ENCODE data around the gene RBFOX2. TPM values are rescaled to one million over a fixed set of nuclear protein-coding genes. Genes with fewer than 3 reads are reported as not detected.

The RBFOX2 gene
- polyA plus RNA-seq, 1 experiment: 222 TPM

GRCh38 chr22:35956850-35957249 is 71.8 kb downstream of the RBFOX2 start:
- ChIA-PET CTCF (interaction anchor here (1.1 to 2.6 kb wide), 3 partner anchors 11 to 109 kb away, joined by 5 to 9 read pairs (median 6); no protein-coding TSS in a partner anchor), POLR2A (no interaction called here)
- Histone ChIP-seq H3K27me3 (ENCODE audit: control insufficient read depth, insufficient read depth, low read length) (no peaks in the 10 kb centered on the region), H3K4me3 (ENCODE audit: low read depth, low read length) (no peak overlapping the region), H3K36me3 (ENCODE audit: control insufficient read depth, insufficient read depth, low read length) (no peaks in the 10 kb centered on the region)
- no peak for TF ChIP-seq CTCF (IDR thresholded peaks at IDR 0.05; ENCODE audit: insufficient read depth, low read depth, low read length)
- DNase-seq (ENCODE audit: low read depth): no peak

GRCh38 chr22:35955546-35955945 is 73.1 kb downstream of the RBFOX2 start:
- Histone ChIP-seq H3K27me3 (ENCODE audit: control insufficient read depth, insufficient read depth, low read length) (no peaks in the 10 kb centered on the region), H3K36me3 (ENCODE audit: control insufficient read depth, insufficient read depth, low read length) (no peaks in the 10 kb centered on the region), H3K4me3 (ENCODE audit: low read depth, low read length) (no peak overlapping the region)
- no peak for DNase-seq (ENCODE audit: low read depth)
- TF ChIP-seq CTCF (IDR thresholded peaks at IDR 0.05; ENCODE audit: insufficient read depth, low read depth, low read length): no peak
- ChIA-PET POLR2A (no interaction called here), CTCF (interaction anchor here (0.6 to 2.6 kb wide), 2 partner anchors 25 to 482 kb away, joined by 5 to 6 read pairs; no protein-coding TSS in a partner anchor)

GRCh38 chr22:35952576-35952975 is 76.0 kb downstream of the RBFOX2 start:
- no peak for DNase-seq (ENCODE audit: low read depth)
- TF ChIP-seq CTCF (IDR thresholded peaks at IDR 0.05; ENCODE audit: insufficient read depth, low read depth, low read length): no peak
- H3K36me3 ChIP-seq (ENCODE audit: control insufficient read depth, insufficient read depth, low read length): no peaks in the 10 kb centered on the region
- POLR2A ChIA-PET: no interaction called here
- H3K4me3 ChIP-seq (ENCODE audit: low read depth, low read length): no peak overlapping the region
- CTCF ChIA-PET: interaction anchor here (0.9 to 3.8 kb wide), 3 partner anchors 9 to 113 kb away, joined by 3 to 27 read pairs (median 5); no protein-coding TSS in a partner anchor
- H3K27me3 ChIP-seq (ENCODE audit: control insufficient read depth, insufficient read depth, low read length): no peaks in the 10 kb centered on the region

- CTCF ChIA-PET: interaction anchor here (1.2 kb wide), 1 partner anchor 115 kb away, joined by 4 read pairs; no protein-coding TSS in a partner anchor
- DNase-seq (ENCODE audit: low read depth): no peak
- Histone ChIP-seq H3K27me3 (ENCODE audit: control insufficient read depth, insufficient read depth, low read length) (no peaks in the 10 kb centered on the region), H3K36me3 (ENCODE audit: control insufficient read depth, insufficient read depth, low read length) (no peaks in the 10 kb centered on the region), H3K4me3 (ENCODE audit: low read depth, low read length) (no peak overlapping the region)
- POLR2A ChIA-PET: no interaction called here
- TF ChIP-seq CTCF (IDR thresholded peaks at IDR 0.05; ENCODE audit: insufficient read depth, low read depth, low read length): no peak
Measured at GRCh38 chr22:35950262-35950661, 78.4 kb downstream of the RBFOX2 start.

- Histone ChIP-seq H3K4me3 (ENCODE audit: low read depth, low read length) (no peak overlapping the region), H3K36me3 (ENCODE audit: control insufficient read depth, insufficient read depth, low read length) (no peaks in the 10 kb centered on the region), H3K27me3 (ENCODE audit: control insufficient read depth, insufficient read depth, low read length) (no peaks in the 10 kb centered on the region)
- CTCF ChIA-PET: no interaction called here
- TF ChIP-seq CTCF (IDR thresholded peaks at IDR 0.05; ENCODE audit: insufficient read depth, low read depth, low read length): no peak
- DNase-seq (ENCODE audit: low read depth): no peak
- POLR2A ChIA-PET: no interaction called here
Measured at GRCh38 chr22:35949243-35949642, 79.4 kb downstream of the RBFOX2 start.
